GM23338 (cell line): ENCODE data around the gene CST3.

ENCODE experiments used
- CREB1 ChIP-seq: fragments of 250-450 bp; sonication (Bioruptor Pico); IDR thresholded peaks from 2 replicates; pipeline ENCODE4 v1.5.0; 2020; ENCODE audit warnings: low read depth, mild to moderate bottlenecking, moderate library complexity
- CTCF ChIP-seq, 2 experiments: fragments of 200-600 bp in 1 of 2; sonication (generic) in 1 of 2; conservative IDR thresholded peaks; 2 replicates each; pipeline versions ENCODE4 v1.5.1 to v1.6.1; 2016 to 2017; ENCODE audit warnings: antibody characterized with exemption in 2 of 2, low read depth in 2 of 2, mild to moderate bottlenecking in 2 of 2, moderate library complexity in 1 of 2
- ETS1 ChIP-seq: IDR thresholded peaks from 2 replicates; pipeline ENCODE4 v1.6.1; 2016; ENCODE audit warnings: antibody characterized with exemption
- POLR2AphosphoS5 ChIP-seq: IDR thresholded peaks from 2 replicates; pipeline ENCODE4 v1.6.1; 2016; ENCODE audit warnings: antibody characterized with exemption, low read depth
- REST ChIP-seq: IDR thresholded peaks from one replicate; pipeline ENCODE4 v1.6.1; 2018; ENCODE audit warnings: antibody characterized with exemption; ENCODE audit not compliant: unreplicated experiment
- STAT1 ChIP-seq: IDR thresholded peaks from one replicate; pipeline ENCODE4 v1.6.1; 2016; ENCODE audit warnings: antibody characterized with exemption; ENCODE audit not compliant: unreplicated experiment

GRCh38 chr20:23587631-23588030 is 50.1 kb downstream of the CST3 start:
- no peak for TF ChIP-seq CTCF (conservative IDR thresholded peaks at IDR 0.05; ENCODE audit: low read depth in 2 of 2)
- TF ChIP-seq CREB1 (CRISPR knock-in tag): no peak
- no peak for TF ChIP-seq REST
- TF ChIP-seq ETS1: no peak
- TF ChIP-seq STAT1: no peak
- TF ChIP-seq POLR2AphosphoS5: no peak
